ENCODE data around the gene LRRFIP1. TPM values are rescaled to one million over a fixed set of nuclear protein-coding genes. Genes with fewer than 3 reads are reported as not detected.

LRRFIP1 gene
- polyA plus RNA-seq (2012; ENCODE audit: insufficient read length, low read depth): 40.2 TPM

GRCh38 chr2:237627441-237628246 is at the start of gene LRRFIP1:
Gene LRRFIP1, plus strand, starts transcription at chr2:237627587. Its CDS starts 58 bp downstream, at chr2:237627645.
- TF ChIP-seq, protein P1, sequence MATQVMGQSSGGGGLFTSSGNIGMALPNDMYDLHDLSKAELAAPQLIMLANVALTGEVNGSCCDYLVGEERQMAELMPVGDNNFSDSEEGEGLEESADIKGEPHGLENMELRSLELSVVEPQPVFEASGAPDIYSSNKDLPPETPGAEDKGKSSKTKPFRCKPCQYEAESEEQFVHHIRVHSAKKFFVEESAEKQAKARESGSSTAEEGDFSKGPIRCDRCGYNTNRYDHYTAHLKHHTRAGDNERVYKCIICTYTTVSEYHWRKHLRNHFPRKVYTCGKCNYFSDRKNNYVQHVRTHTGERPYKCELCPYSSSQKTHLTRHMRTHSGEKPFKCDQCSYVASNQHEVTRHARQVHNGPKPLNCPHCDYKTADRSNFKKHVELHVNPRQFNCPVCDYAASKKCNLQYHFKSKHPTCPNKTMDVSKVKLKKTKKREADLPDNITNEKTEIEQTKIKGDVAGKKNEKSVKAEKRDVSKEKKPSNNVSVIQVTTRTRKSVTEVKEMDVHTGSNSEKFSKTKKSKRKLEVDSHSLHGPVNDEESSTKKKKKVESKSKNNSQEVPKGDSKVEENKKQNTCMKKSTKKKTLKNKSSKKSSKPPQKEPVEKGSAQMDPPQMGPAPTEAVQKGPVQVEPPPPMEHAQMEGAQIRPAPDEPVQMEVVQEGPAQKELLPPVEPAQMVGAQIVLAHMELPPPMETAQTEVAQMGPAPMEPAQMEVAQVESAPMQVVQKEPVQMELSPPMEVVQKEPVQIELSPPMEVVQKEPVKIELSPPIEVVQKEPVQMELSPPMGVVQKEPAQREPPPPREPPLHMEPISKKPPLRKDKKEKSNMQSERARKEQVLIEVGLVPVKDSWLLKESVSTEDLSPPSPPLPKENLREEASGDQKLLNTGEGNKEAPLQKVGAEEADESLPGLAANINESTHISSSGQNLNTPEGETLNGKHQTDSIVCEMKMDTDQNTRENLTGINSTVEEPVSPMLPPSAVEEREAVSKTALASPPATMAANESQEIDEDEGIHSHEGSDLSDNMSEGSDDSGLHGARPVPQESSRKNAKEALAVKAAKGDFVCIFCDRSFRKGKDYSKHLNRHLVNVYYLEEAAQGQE (IDR thresholded peaks at IDR 0.05; ENCODE audit: insufficient read depth in 1 of 2, low read depth in 2 of 2, low read length in 2 of 2): no peak
- TF ChIP-seq POLR2AphosphoS5 (IDR thresholded peaks at IDR 0.05; ENCODE audit: low read depth, low read length) (no peak), TAF1 (IDR thresholded peaks at IDR 0.05; ENCODE audit: borderline replicate concordance, insufficient read depth, low read length) (no peak), FOXP2 (optimal IDR thresholded peaks at IDR 0.05; ENCODE audit: borderline replicate concordance, extremely low read depth, extremely low read length, insufficient read depth) (no peak), SIN3A (IDR thresholded peaks at IDR 0.05; ENCODE audit: borderline replicate concordance, insufficient read depth, low read length) (no peak)

GRCh38 chr2:237577956-237578870 is 49.2 kb upstream of the LRRFIP1 start:
- no peak for TF ChIP-seq FOXP2 (optimal IDR thresholded peaks at IDR 0.05; ENCODE audit: borderline replicate concordance, extremely low read depth, extremely low read length, insufficient read depth)
- TF ChIP-seq TAF1 (IDR thresholded peaks at IDR 0.05; ENCODE audit: borderline replicate concordance, insufficient read depth, low read length): no peak
- TF ChIP-seq, protein P1 (IDR thresholded peaks at IDR 0.05; ENCODE audit: insufficient read depth in 1 of 2, low read depth in 2 of 2, low read length in 2 of 2): no peak
- TF ChIP-seq POLR2AphosphoS5 (IDR thresholded peaks at IDR 0.05; ENCODE audit: low read depth, low read length): no peak
- no peak for TF ChIP-seq SIN3A (IDR thresholded peaks at IDR 0.05; ENCODE audit: borderline replicate concordance, insufficient read depth, low read length)

DNA sequence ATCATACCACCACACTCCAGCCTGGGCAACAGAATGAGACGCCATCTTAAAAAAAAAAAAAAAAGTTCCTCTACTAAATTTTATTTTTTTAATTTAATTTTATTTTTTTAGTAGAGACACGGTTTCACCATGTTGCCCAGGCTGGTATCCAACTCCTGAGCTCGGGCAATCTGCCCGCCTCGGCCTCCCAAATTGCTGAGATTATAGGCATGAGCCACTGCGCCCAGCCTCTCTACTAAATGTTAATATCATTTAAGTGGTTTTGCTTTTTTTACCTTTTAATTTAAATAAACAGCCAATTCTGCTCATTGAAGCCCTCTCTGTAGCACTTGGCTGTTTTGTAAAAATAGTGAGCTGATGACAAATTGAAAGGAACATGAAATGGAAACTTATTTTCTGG is 46.1 kb upstream of the LRRFIP1 start:
- TF ChIP-seq, protein P1 (IDR thresholded peaks at IDR 0.05; ENCODE audit: insufficient read depth in 1 of 2, low read depth in 2 of 2, low read length in 2 of 2): no peak
- TF ChIP-seq SIN3A (IDR thresholded peaks at IDR 0.05; ENCODE audit: borderline replicate concordance, insufficient read depth, low read length) (no peak), TAF1 (IDR thresholded peaks at IDR 0.05; ENCODE audit: borderline replicate concordance, insufficient read depth, low read length) (no peak), FOXP2 (optimal IDR thresholded peaks at IDR 0.05; ENCODE audit: borderline replicate concordance, extremely low read depth, extremely low read length, insufficient read depth) (no peak), POLR2AphosphoS5 (IDR thresholded peaks at IDR 0.05; ENCODE audit: low read depth, low read length) (no peak)

DNA sequence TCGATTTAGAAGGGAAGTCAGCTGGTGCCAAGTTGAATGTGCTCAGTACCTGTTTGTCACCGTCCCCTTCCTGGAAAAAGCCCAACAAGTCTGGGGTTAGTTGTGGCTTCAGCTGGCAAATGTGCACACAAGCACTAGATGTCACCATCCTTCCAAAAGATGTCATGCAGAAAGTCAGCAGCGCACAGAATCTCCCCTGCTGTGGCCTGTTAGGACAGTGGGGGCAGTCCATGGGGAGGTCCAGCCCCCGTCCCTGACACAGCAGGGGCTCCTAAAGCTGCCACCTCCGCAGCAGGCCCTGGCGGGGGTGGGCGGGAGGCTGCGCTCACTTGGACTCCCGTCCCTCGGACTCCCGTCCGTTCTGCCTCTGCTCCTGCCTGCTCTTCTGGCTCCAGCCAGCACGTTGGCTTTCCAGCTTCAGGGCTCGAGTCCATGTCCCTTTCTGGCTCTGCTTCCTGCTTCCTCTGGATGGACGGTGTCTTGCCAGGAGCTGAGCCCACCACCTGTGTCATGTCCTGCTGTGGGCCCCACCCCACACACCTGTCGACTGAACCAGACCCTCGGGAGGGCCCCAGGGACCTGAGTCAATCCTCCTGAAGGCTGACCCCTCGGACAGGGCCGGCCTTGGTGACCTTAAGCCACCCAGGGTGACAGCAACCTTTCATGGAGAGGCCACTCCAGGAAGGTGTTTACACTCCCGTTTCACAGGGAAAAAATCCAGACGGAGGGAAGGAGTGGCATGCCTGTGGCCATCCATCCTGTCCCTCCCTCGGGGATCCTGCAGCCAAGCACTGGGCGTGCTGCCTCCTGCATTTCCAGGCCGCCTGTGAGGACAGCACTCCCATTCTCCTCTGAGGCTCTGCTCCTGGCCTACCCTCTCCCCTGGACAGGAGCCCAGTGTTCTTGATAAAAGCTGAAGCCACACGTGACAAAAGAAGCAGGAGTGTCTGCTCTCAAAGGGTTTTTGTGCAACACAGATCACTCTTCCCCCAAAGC is 45.3 kb upstream of the LRRFIP1 start:
- TF ChIP-seq POLR2AphosphoS5 (IDR thresholded peaks at IDR 0.05; ENCODE audit: low read depth, low read length) (no peak), TAF1 (IDR thresholded peaks at IDR 0.05; ENCODE audit: borderline replicate concordance, insufficient read depth, low read length) (no peak), FOXP2 (optimal IDR thresholded peaks at IDR 0.05; ENCODE audit: borderline replicate concordance, extremely low read depth, extremely low read length, insufficient read depth) (peak; percentile 26), SIN3A (IDR thresholded peaks at IDR 0.05; ENCODE audit: borderline replicate concordance, insufficient read depth, low read length) (no peak)
- TF ChIP-seq, protein P1 (IDR thresholded peaks at IDR 0.05; ENCODE audit: insufficient read depth in 1 of 2, low read depth in 2 of 2, low read length in 2 of 2): no peak
